ENCODE measurements around the gene KCNQ1. TPM values are rescaled to one million over a fixed set of nuclear protein-coding genes. Genes with fewer than 3 reads are reported as not detected.

The KCNQ1 gene
- total RNA-seq, 1 donor from 2014 or later = 1.6 TPM

DNA sequence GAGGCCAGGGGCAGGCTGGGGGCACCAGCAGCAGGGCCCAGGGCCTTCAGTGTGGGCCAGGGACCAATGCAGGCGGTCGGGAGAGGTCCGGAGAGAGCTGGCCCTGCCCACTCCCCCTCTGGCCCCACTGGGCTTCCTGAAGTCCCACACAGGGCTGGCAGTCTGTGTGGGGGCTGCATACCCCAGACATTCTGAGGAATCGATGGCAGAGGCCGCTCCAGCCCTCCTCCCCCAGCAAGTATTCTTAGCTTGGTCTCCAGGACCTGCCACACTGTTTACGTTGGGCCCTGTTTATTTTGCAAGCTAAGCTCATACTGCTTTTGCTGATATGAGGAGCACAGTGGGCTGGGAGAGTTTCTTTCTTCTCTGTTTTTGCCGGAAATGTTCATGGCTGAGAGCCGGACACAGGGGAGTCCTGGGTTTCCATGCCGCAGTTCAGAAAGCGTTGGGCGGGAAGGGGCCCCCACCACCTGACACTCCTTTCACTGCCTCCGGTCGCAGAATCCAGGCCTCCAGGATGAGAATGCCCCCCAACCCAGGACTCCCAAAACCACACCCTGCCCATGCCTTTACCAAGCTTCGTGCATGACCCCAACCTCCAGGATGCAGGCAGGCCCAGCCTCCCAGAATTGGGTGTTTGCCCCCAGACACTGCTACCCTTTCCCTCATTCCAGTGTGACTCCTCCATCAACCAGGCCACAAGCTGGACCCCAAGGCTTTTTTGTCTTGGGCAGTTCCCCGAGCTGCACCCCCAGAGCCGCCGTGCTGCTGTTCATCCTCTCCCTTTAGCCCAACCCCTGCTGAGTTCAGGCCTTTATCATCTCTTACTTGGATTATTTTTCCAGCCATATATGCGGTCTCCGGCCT is 336.8 kb downstream of the KCNQ1 start:
- no peaks in the 10 kb centered on the region for H3K36me3 ChIP-seq (ENCODE audit: control insufficient read depth, insufficient read depth, low read length)
- DNase-seq (ENCODE audit: low read depth) = no peak
- H3K4me3 ChIP-seq (ENCODE audit: low read depth, low read length) = no peak overlapping the region
- TF ChIP-seq, protein P1, sequence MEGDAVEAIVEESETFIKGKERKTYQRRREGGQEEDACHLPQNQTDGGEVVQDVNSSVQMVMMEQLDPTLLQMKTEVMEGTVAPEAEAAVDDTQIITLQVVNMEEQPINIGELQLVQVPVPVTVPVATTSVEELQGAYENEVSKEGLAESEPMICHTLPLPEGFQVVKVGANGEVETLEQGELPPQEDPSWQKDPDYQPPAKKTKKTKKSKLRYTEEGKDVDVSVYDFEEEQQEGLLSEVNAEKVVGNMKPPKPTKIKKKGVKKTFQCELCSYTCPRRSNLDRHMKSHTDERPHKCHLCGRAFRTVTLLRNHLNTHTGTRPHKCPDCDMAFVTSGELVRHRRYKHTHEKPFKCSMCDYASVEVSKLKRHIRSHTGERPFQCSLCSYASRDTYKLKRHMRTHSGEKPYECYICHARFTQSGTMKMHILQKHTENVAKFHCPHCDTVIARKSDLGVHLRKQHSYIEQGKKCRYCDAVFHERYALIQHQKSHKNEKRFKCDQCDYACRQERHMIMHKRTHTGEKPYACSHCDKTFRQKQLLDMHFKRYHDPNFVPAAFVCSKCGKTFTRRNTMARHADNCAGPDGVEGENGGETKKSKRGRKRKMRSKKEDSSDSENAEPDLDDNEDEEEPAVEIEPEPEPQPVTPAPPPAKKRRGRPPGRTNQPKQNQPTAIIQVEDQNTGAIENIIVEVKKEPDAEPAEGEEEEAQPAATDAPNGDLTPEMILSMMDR (IDR thresholded peaks at IDR 0.05; ENCODE audit: insufficient read depth, low read length, severe bottlenecking) = no peak
- no peak for FAIRE-seq
- no peaks in the 10 kb centered on the region for H3K27me3 ChIP-seq (ENCODE audit: control insufficient read depth, insufficient read depth, low read length)

- FAIRE-seq (no peak), DNase-seq (ENCODE audit: low read depth) (no peak)
- TF ChIP-seq, protein P1 (IDR thresholded peaks at IDR 0.05; ENCODE audit: insufficient read depth, low read length, severe bottlenecking) = no peak
- Histone ChIP-seq H3K36me3 (ENCODE audit: control insufficient read depth, insufficient read depth, low read length) (no peaks in the 10 kb centered on the region), H3K4me3 (ENCODE audit: low read depth, low read length) (no peak overlapping the region), H3K27me3 (ENCODE audit: control insufficient read depth, insufficient read depth, low read length) (peaks cover 2% of the 10 kb centered on the region)
Observed at GRCh38 chr11:2782769-2783168, 338.0 kb downstream of the KCNQ1 start.

- peak; percentile 57 for DNase-seq (ENCODE audit: low read depth)
- Histone ChIP-seq H3K27me3 (ENCODE audit: control insufficient read depth, insufficient read depth, low read length) (peaks cover 2% of the 10 kb centered on the region), H3K4me3 (ENCODE audit: low read depth, low read length) (no peak overlapping the region), H3K36me3 (ENCODE audit: control insufficient read depth, insufficient read depth, low read length) (no peaks in the 10 kb centered on the region)
- no peak for FAIRE-seq
- TF ChIP-seq, protein P1 (IDR thresholded peaks at IDR 0.05; ENCODE audit: insufficient read depth, low read length, severe bottlenecking) = no peak
Observed at GRCh38 chr11:2783536-2784082, 338.8 kb downstream of the KCNQ1 start.

DNA sequence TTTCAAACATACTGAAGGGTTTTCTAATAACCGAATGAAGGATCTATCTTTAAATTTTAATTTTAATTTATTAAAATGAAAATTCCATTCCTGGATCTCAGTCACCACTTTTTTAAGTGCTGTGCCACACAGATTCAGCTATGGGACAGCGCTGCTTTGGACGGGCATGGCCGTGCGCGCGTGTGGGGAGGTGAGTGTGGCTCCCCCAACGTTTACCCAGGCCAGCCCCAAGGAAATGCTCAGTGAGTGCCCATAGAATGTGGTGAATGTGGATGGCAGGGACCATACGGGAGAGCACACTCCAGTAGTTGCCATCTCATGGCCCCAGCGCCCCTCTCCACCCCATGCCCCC is 343.0 kb downstream of the KCNQ1 start:
- Histone ChIP-seq H3K36me3 (ENCODE audit: control insufficient read depth, insufficient read depth, low read length) (no peaks in the 10 kb centered on the region), H3K27me3 (ENCODE audit: control insufficient read depth, insufficient read depth, low read length) (peaks cover 10% of the 10 kb centered on the region), H3K4me3 (ENCODE audit: low read depth, low read length) (no peak overlapping the region)
- DNase-seq (ENCODE audit: low read depth) (no peak), FAIRE-seq (no peak)
- TF ChIP-seq, protein P1 (IDR thresholded peaks at IDR 0.05; ENCODE audit: insufficient read depth, low read length, severe bottlenecking) = no peak

GRCh38 chr11:2788168-2789071 is 343.6 kb downstream of the KCNQ1 start:
- TF ChIP-seq, protein P1 (IDR thresholded peaks at IDR 0.05; ENCODE audit: insufficient read depth, low read length, severe bottlenecking) = no peak
- DNase-seq (ENCODE audit: low read depth) (no peak), FAIRE-seq (no peak)
- peaks cover 10% of the 10 kb centered on the region for H3K27me3 ChIP-seq (ENCODE audit: control insufficient read depth, insufficient read depth, low read length)
- H3K4me3 ChIP-seq (ENCODE audit: low read depth, low read length) = no peak overlapping the region
- no peaks in the 10 kb centered on the region for H3K36me3 ChIP-seq (ENCODE audit: control insufficient read depth, insufficient read depth, low read length)

Data from bronchial epithelial cell (primary cell).